HG02852 (cell line): Measurements from ENCODE around the gene NCKAP5.
"Not testable (repeated sequence)": the region's sequence is repeated elsewhere in the genome, so short reads cannot be mapped to it uniquely, and the experiment has no call there.

Experiments
- ATAC-seq: cut with Tn5 transposase; IDR thresholded peaks from one replicate; pipeline ENCODE4 v1.9.1; 2021; ENCODE audit warnings: mild to moderate bottlenecking, moderate library complexity; ENCODE audit not compliant: unreplicated experiment

The NCKAP5 gene

DNA sequence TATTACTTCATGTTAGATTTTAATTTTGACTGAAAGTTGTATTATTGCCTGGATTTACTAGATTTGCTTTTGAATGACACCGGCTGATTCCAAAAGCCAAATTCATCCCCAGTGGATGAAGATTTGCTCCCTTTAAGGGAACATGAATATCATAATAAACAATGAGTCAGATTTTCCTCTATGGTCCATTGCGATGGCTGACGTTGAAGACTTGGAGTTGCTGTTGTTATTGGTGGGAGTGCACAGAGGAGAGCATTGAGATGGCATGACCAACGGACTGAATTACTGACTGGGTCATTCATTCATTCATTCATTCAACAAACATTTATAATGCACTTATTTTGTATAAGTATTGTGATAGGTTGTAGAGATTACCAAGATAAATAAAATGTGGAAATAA lies 864.9 kb downstream of the NCKAP5 start:
- ATAC-seq: no peak

DNA sequence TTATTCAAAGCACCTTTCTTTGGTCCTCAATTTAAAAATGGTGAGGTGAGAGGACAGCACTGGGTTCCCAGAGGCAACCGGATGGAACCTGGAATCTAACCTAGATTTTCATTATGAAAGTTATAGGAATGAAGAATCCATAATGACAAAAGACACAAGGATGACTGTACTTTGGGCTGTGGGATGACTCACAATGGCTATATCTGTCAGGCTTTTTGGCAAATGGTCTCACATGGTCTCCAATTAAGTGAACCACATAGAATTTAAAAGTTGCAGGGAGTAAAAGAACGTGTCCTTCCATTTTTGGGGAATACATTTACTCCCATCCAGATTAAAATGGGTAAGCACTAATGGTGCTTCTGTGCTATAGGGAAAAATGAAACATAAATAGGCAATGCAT lies 866.5 kb downstream of the NCKAP5 start:
- no peak for ATAC-seq

DNA sequence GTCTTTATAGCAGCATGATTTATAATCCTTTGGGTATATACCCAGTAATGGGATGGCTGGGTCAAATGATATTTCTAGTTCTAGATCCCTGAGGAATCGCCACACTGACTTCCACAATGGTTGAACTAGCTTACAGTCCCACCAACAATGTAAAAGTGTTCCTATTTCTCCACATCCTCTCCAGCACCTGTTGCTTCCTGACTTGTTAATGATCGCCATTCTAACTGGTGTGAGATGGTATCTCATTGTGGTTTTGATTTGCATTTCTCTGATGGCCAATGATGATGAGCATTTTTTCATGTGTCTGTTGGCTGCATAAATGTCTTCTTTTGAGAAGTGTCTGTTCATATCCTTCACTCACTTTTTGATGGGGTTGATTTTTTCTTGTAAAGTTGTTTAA lies 868.5 kb downstream of the NCKAP5 start:
- ATAC-seq: not testable (repeated sequence)

DNA sequence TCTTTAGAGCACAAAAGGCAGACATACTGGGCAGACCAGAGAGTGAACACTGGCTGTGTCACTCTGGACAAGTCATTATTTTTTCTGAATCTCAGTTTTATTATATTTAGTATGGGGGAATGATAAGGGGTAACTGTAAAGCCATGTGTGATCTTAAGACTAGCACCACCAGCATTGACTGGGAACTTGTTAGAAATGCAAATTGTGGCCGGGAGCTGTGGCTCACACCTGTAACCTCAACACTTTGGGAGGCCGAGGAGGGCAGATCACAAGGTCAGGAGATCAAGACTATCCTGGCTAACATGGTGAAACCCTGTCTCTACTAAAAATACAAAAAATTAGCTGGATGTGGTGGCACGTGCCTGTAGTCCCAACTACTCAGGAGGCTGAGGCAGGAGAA lies 869.9 kb downstream of the NCKAP5 start:
- ATAC-seq: not testable (repeated sequence)

DNA sequence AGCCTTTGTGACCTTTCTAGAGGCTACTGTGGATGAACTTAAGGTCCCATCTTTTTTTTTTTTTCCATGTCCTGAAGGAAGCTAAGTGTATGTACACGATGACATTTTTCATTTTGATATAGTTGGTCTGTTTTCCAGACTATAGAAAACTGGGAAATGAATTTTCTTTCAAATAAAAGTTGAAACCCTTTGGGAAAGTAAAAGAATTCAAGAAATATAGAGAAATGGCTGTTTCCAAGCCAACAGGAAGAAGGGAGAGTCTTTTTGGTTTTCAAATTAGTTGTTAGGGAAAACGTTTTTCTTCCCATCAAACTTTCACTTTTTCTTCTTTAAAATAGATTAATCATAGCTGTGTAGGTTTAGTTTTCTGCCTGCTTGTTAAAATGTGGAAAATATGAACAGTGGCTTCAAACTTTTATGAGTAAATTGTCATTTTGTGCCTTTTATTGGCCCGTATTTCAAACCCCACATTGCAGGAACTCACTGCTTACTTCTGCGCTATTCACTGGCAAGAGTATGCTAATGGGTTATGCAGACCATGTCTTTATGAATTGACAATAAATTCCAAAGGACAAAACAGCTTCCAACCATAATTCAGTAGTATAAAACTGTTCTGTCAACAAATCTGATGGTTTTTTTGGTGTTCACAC lies 870.6 kb downstream of the NCKAP5 start:
- ATAC-seq: no peak

DNA sequence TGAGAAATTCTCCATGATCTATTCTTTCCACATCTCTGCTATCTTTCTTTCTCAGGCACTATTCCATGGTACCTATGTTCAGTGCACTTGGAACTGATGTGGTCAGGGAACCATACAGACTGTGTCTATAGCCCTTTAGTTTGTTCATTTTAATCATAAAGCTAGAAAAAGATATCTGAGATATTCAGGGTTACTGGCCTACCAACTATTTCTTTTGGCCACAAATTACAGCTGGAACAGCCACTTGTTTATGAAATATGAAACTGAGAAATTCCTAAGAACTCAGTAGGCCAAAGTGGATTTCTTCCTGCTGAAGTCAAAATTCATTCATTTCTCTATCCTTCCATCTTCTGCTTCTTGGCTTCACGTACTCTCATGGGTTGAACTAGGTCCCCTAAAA lies 875.4 kb downstream of the NCKAP5 start:
- no peak for ATAC-seq

GRCh38 chr2:132691556-132691955 lies 876.7 kb downstream of the NCKAP5 start:
- ATAC-seq: no peak

DNA sequence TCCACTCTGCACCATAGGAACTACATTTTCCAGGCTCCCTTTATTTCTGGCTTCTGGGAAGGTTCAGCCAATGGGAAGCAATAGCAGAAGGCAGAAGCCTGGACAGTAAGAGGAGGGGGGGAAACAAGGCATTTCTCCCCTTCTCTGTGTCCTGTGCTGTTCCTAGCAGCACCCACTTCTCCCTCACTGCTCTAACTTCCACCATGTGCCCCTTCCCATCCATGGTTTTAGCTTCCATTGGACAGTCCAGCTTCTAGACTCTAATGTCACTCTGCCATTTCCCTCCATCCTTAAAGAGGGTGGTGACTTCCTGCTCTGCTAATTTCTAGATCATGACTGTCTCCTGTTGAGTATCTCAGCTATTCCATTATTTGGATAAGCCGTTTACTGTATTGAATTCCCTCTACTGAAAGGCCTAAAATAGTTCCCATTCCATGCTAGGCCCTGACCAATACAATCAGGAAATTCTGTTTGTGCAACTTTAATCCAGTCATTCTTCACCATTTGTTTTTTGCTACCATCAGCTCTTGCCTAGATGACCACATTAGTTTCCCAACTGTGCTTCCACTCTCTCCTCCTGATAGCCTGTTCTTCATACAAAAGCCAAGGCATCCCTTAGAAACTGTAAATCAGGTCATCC lies 877.5 kb downstream of the NCKAP5 start:
- no peak for ATAC-seq

DNA sequence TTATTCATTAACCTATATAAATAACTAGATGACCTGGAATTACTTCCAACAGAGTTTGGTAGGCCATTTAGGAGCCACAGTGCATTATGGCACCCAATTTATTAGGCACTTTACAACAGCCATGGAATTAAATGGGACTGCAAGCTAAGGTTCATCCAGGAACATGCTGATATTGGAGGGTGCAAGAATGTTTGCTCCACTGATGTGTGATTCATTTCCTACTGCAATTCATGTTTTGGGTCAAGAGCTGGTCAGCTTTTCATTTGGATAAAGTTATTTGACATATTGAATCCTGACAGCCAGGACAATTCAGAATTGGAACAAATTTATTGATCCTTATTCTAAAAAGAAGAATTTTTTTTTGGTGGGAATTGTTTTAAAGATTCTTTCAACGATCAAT lies 886.5 kb downstream of the NCKAP5 start:
- no peak for ATAC-seq

DNA sequence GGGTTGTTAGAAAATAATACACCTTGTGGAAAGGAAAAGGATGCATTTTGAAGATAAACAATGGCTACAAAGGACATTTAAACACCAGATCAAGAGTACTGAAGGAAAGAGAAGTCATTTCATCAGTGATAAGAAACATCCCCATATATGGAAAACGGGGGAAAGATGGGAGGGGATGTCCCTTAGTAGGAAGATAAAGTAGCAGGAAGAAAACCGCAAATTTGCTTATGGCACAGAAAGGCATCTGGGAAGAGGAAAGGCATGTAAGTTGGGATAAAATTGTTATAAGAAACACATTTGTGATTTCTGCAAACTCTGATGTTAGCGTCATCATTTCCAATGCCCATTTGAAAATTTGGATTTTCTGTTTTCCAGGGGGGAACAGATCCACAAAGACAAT lies 887.7 kb downstream of the NCKAP5 start:
- ATAC-seq: no peak

DNA sequence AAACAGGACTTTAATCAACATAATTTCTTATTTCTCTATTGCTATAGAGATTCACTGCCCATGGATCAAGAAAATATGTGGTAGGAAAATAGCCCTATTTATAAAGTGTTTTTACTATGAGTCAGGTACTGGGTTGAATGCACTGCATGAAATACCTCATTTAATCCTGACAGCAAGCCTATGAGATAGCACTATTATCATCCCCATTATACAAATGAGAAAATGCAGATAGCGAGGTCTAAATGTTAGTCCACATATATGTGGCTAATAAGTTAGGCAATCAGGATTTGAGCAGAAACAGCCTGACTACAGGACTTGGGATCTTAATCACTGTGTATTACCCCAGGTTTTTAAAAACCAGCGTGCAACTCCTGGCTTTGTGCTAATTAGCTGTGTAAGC lies 889.8 kb downstream of the NCKAP5 start:
- no peak for ATAC-seq

- no peak for ATAC-seq
These were observed 890.6 kb downstream of the NCKAP5 start for GRCh38 chr2:132677661-132678060.

GRCh38 chr2:132676999-132677398 lies 891.3 kb downstream of the NCKAP5 start:
- no peak for ATAC-seq

DNA sequence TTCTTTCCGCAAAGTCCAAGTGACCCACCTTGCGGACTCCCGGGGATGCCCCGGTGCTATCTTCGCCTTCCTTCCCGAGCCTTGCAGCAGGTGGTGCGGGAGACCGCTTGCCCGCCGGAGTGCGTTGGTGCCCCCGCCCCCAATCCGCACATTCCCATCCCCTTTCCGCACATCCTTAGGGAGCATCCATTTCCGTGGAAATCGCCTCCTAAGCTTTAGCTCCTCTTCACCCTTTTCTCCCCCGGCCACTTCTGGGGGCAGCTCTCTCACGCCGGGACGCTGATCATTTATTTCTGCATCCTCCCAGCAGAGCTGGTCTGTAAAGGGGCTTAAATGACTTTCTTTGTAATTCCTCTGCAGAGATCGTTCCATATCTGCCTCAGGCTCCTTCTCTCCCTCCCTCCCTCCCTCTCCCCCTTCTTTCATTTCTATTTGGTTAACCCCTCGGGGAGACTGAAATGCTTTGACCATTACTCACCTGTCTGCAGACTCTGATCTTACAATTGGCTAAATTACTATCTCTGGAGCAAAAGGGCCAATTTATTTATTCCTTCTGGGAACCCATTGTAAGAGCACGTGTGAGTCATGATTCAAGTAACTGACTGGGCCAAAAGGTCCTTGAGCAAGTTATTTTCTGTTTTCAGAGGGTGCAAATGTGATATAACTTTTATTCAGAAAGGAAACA lies 897.0 kb downstream of the NCKAP5 start:
- ATAC-seq: no peak

DNA sequence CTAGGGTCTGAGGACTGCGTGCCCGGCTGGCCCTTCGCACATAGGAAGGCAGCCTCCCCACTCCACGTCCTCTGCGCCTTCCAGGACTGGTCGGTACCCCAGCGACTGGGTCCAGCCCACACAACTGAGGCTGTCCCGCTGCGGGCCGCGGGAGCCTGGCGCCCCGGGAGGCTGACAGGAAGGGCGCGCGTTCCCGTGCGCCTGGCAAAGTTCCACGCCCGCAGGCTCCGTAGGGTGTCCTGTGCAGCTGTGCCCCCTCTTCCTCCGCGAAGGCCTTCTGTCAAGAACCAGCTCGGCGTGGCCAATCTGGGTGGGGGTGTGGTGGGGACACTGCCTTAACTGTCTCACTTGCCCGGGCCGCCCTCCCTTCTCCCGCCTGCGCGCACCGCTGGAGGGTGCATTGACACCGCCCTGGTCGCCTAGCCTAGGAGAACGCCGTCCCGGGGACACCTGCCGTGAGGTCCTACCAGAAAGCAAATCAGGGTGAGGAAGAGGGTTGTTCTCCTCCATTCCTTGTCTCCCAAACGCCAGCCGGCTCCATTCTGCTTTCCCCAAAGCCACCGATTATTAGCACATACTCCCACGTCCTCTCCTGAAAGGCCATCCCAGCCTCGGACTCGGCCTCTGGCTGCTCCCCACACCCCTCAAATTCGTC lies 897.6 kb downstream of the NCKAP5 start:
- no peak for ATAC-seq

DNA sequence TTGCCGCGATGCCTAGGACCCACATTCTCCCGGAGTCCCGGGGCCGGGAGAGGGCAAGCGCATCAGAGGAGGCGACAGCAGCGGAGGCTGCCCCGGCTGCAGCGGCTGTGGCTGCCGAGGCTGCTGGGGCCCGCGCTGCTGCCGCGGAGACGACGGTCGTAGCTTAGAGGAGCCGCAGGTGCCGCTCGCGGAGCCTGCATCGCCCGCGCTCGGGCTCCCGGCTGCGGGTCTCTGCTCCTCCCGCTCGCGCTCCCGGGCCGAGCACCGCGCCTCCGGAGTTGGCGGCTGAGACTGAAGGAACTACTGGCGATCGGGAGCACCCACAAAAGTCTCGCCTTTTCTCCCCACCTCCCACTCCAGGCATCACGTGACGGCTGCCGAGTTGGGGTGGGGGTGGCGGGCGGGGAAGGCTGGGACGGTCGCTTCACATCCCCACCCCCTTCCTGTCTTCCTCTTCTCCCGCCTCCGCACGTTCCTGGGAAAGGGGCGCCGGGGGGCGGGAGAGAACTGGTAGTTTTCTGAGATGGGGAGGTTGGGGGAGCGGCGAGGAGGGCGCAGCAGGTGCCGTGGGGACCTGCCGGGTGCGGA lies 898.3 kb downstream of the NCKAP5 start, which contains the start of gene LYPD1:
TSS of gene LYPD1 (minus strand) at position 298 of the 588 bp plus-strand sequence. CDS start at position 25, 273 bp downstream.
- no peak for ATAC-seq

GRCh38 chr2:132668987-132669907 lies 899.0 kb downstream of the NCKAP5 start:
- ATAC-seq: no peak

DNA sequence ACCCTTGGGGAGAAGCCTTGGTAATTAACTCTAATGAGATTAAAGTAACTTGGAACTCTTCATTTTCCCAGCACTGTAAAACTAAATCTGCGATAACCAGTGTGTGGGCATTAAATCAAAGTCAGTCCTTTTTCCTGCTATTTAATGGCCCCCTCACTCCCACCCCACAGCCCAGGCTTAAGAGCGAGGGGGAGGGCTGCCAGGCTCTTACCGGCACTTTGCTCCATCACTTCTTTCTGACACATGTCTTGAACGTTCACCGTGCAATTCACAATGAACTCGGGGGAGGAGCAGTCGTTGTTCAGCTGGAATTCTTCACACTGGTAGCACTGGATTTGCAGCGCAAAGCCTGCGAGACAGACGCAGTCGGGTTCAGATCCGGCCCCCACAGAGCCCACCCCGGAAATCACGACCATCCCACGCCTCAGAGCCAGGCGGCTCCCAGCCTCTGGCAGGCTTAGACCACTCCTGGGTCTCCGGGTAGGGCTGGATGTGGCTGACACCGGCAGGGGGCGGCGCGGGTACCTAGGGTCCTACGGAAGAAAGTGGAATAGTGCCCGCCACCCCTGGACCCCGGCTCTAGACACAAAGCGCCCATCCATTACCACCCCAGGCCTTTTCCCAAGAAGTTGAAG lies 900.0 kb downstream of the NCKAP5 start:
- ATAC-seq: no peak

- ATAC-seq: no peak
These were observed 900.6 kb downstream of the NCKAP5 start for GRCh38 chr2:132667706-132668105.
